KBM-7 (cell line): Measurements from ENCODE around the gene CDK14.
"Not testable (repeated sequence)": the region's sequence is repeated elsewhere in the genome, so short reads cannot be mapped to it uniquely, and the experiment has no call there.

ENCODE experiments used
- DNase-seq: peaks from one replicate; pipeline ENCODE4 v3.0.0-alpha.2; 2015
- in situ Hi-C: fragments of 300-500 bp; cut with MboI; formaldehyde crosslinking; loops from 2 replicates; pipeline ENCODE4 v1.14.3; 2020; ENCODE audit warnings: low sequenced_read_pairs, low pct_unique_long_range_greater_than_20kb, mixed read lengths

CDK14 gene

DNA sequence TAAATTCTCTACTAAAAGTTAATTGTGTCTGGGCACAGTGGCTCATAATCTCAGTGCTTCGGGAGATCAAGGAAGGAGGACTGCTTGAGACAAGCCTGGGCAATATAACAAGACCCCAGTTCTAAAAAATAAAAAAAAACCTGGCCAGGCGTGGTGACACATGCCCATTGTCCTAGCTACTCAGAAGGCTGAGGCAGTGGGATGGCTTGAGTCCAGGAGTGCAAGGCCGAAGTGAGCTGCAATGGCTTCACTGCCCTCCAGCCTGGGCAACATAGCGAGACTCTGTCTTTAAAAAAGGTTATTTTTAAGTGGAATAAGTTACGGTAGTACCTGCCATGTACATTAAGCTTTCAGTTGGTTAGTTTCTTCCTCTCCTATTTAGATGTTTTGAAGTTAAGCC, 28.9 kb downstream of the CDK14 start:
- in situ Hi-C loops: no loop called here
- no peak for DNase-seq

DNA sequence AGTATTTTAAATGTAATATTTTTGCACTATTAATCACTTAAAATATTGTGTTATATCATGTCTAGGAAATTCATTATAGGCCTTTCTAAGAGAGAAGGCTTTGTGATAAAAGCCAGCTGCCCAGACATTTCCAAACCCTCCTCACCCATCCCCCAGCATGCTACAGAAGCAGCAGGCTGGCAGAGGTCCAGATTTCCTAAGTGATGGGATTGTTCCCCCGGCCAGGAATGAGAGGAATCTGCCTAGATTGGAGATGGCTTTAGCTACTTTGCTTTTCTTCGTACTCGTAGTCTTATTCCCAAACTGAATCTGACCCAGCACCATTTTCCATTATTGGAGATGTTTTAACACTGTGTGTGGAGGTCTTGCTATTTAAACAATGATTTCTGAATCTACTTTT, 29.4 kb downstream of the CDK14 start:
- in situ Hi-C loops: no loop called here
- DNase-seq: no peak

- in situ Hi-C loops: no loop called here
- DNase-seq: no peak
Measured at GRCh38 chr7:90626013-90626412, 29.9 kb downstream of the CDK14 start.

DNA sequence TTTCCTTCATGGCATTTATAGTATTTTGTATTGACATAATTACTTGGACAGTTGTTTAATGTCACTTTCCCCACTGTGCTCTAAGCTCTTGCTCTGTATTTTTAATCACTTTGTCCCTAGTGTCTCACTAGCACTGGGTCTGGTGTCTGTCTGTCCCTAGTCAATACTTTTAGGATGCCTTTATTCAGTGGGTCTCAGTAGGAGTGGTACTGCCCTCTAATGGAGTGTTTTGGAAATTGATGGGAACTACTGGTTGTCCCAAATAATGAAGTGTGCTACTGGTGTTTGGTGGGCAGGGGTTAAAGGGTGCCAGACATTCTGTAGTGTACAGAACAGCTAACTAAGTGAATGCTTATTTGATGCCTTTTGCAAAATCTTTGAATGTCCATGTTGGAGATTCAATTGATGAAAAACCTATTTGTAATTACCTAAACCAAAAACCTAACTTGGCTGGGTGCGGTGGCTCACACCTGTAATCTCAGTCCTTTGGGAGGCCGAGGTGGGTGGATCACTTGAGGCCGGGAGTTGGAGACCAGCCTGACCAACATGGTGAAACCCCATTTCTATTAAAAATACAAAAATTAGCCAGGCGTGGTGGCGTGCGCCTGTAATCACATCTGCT, 33.3 kb downstream of the CDK14 start:
- DNase-seq: peak; percentile 65
- in situ Hi-C loops: no loop called here

DNA sequence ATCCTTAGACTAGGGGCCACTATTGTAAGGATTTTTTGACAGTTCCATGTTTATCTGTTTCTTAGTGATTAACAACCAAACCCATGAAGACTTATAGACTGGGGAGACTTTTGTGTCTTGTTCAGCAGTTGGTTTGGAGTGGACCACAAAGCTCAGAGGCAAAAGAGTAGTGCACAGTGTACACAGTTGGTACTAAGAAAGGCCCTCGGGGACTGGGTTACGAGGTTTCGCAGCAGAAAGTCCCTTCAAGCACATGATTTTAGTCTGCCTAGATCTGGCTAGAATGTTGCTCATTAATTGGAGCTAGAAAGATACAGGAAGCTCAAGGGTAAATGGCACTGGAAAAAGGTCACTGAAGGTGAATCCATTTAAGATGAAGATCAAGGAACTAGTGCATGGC, 35.4 kb downstream of the CDK14 start:
- in situ Hi-C loops: no loop called here
- DNase-seq: no peak

DNA sequence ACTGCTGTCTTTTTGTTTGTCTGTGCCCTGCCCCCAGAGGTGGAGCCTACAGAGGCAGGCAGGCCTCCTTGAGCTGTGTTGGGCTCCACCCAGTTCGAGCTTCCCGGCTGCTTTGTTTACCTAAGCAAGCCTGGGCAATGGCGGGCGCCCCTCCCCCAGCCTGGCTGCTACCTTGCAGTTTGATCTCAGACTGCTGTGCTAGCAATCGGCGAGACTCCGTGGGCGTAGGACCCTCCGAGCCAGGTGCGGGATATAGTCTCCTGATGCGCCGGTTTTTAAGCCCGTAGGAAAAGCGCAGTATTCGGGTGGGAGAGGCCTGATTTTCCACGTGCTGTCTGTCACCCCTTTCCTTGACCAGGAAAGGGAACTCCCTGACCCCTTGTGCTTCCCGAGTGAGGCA, 43.6 kb downstream of the CDK14 start:
- in situ Hi-C loops, DNase-seq: not testable (repeated sequence)

DNA sequence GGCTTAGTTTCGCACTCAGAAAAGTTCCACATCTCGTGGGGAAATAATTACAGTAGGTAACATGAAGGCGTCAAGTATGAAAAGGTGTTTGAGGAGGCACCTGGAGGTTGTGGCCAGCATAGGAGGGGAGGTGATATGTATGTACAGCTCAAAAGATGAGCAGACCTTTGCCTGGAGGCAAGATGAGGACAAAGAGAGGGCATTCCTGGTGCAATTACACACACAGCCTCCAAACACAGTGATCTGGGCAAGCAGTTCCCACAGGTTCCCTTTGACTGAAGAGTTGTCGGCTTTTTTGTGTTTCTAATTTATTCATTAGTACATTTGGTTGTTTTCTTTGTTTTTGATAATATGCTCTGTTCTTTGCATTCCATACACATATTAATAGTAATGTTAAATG, 46.9 kb downstream of the CDK14 start:
- in situ Hi-C loops: no loop called here
- no peak for DNase-seq

DNA sequence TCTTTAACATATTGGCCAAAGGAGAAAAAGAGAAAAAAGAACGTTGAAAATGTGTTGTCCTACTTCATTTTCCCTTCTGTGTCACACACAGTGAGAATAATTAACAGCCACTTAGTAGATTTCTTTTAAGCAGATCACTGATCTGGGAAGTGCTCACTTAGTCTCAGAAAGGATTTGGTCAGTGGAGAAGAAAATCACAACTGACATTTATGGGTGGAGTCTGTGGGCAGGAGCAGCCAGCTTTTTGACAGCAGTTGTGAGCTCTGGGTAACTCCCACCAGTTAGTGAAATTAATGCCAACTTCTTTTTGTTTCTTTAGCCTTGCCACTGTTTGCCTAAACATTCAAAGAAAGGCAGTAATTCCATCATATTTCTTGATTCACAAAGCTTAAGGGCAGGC, 49.7 kb downstream of the CDK14 start:
- in situ Hi-C loops: no loop called here
- DNase-seq: no peak

GRCh38 chr7:90648107-90648506, 52.0 kb downstream of the CDK14 start:
- in situ Hi-C loops: no loop called here
- no peak for DNase-seq

- in situ Hi-C loops: no loop called here
- DNase-seq: no peak
Measured at GRCh38 chr7:90648834-90649233, 52.7 kb downstream of the CDK14 start.

- in situ Hi-C loops: no loop called here
- no peak for DNase-seq
Measured at GRCh38 chr7:90654718-90655427, 58.8 kb downstream of the CDK14 start.

- in situ Hi-C loops: no loop called here
- no peak for DNase-seq
Measured at GRCh38 chr7:90655566-90655965, 59.4 kb downstream of the CDK14 start.

GRCh38 chr7:90657481-90657880, 61.4 kb downstream of the CDK14 start:
- no peak for DNase-seq
- in situ Hi-C loops: no loop called here

DNA sequence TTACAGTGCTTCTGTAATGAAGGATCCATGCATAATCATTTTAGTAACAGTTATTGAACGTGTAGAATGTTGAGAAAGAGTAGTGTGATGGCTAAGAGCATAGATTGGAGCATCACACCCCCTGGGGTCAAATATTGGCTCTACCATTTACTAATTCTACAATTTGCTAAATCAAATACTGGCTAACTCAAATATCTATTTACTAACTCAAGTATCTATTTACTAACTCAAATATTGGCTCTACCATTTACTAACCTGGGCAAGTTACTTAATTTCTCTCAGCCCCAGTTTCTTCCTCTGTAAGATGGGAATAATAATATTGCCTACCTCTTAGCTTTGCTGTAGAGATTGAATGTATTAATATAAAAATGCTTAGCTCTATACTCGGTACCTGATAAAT, 64.0 kb downstream of the CDK14 start:
- in situ Hi-C loops: no loop called here
- DNase-seq: no peak

GRCh38 chr7:90660819-90661218, 64.7 kb downstream of the CDK14 start:
- in situ Hi-C loops: no loop called here
- no peak for DNase-seq

GRCh38 chr7:90661290-90662151, 65.4 kb downstream of the CDK14 start:
- in situ Hi-C loops: no loop called here
- no peak for DNase-seq

- no peak for DNase-seq
- in situ Hi-C loops: no loop called here
Measured at GRCh38 chr7:90663176-90663575, 67.1 kb downstream of the CDK14 start.

- no peak for DNase-seq
- in situ Hi-C loops: no loop called here
Measured at GRCh38 chr7:90666186-90666585, 70.1 kb downstream of the CDK14 start.

- no peak for DNase-seq
- in situ Hi-C loops: no loop called here
Measured at GRCh38 chr7:90668992-90669391, 72.9 kb downstream of the CDK14 start.

DNA sequence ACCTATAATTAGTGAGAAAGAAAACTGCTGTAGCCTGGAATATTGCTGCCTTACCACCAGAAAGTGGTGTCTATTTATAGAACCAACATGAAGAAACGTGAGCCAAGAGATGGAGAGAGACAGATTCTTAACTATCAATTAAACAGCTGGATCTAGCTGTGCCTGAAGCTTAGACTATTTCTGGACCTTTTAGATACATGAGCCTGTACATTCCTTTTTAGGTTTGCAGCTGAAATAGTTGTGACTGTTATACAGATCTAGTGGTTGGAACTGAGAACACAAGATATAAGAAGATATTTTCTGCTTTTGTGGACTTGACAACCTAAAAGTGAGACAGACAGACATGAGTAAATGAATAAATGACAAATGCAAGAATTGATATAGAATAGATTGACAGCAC, 73.4 kb downstream of the CDK14 start:
- in situ Hi-C loops: no loop called here

More for the DNA sequence above, 73.4 kb downstream of the CDK14 start:
- no peak for DNase-seq
